GM19328 (cell line): Measurements from ENCODE around the gene RAB17.

Experiments
- ATAC-seq: cut with Tn5 transposase; IDR thresholded peaks from one replicate; pipeline ENCODE4 v1.9.1; 2021; ENCODE audit warnings: mild to moderate bottlenecking, moderate library complexity; ENCODE audit not compliant: unreplicated experiment

The RAB17 gene

GRCh38 chr2:237565974-237566373 is 24.6 kb downstream of the RAB17 start:
- ATAC-seq: no peak

GRCh38 chr2:237564526-237565131 is 25.9 kb downstream of the RAB17 start:
- no peak for ATAC-seq

- ATAC-seq: no peak
These were observed 26.7 kb downstream of the RAB17 start for GRCh38 chr2:237563816-237564215.

GRCh38 chr2:237561221-237561620 is 29.3 kb downstream of the RAB17 start:
- no peak for ATAC-seq

GRCh38 chr2:237558961-237559641 is 31.4 kb downstream of the RAB17 start:
- no peak for ATAC-seq

GRCh38 chr2:237557633-237558015 is 32.9 kb downstream of the RAB17 start:
- no peak for ATAC-seq

GRCh38 chr2:237556773-237557632 is 33.5 kb downstream of the RAB17 start:
- ATAC-seq: peak; percentile 86

GRCh38 chr2:237555560-237555959 is 35.0 kb downstream of the RAB17 start:
- no peak for ATAC-seq

- no peak for ATAC-seq
These were observed 36.6 kb downstream of the RAB17 start for GRCh38 chr2:237553948-237554347.

- ATAC-seq: no peak
These were observed 37.6 kb downstream of the RAB17 start for GRCh38 chr2:237552908-237553307.

GRCh38 chr2:237551071-237551574 is 39.4 kb downstream of the RAB17 start:
- ATAC-seq: no peak

GRCh38 chr2:237549643-237550415 is 40.7 kb downstream of the RAB17 start:
- ATAC-seq: no peak

- no peak for ATAC-seq
These were observed 41.3 kb downstream of the RAB17 start for GRCh38 chr2:237549216-237549615.

- ATAC-seq: no peak
These were observed 42.6 kb downstream of the RAB17 start for GRCh38 chr2:237547841-237548416.

GRCh38 chr2:237546876-237547395 is 43.6 kb downstream of the RAB17 start:
- no peak for ATAC-seq

- ATAC-seq: no peak
These were observed 44.3 kb downstream of the RAB17 start for GRCh38 chr2:237546040-237546875.

GRCh38 chr2:237542001-237542704 is 48.4 kb downstream of the RAB17 start:
- no peak for ATAC-seq

- ATAC-seq: no peak
These were observed 49.3 kb downstream of the RAB17 start for GRCh38 chr2:237541243-237541642.

- ATAC-seq: no peak
These were observed 49.7 kb downstream of the RAB17 start for GRCh38 chr2:237540823-237541222.
